Measurements from ENCODE around the gene CEP350.

Gene CEP350

GRCh38 chr1:180103819-180104218 lies 149.2 kb downstream of the CEP350 start:
- no peak for TF ChIP-seq CTCF (conservative IDR thresholded peaks at IDR 0.05; ENCODE audit: low read length)
- DNase-seq (ENCODE audit: low read depth): no peak
- H3K4me3 ChIP-seq (ENCODE audit: low read length): no peak overlapping the region

- DNase-seq (ENCODE audit: low read depth): no peak
- no peak overlapping the region for H3K4me3 ChIP-seq (ENCODE audit: low read length)
- TF ChIP-seq CTCF (conservative IDR thresholded peaks at IDR 0.05; ENCODE audit: low read length): no peak
Observed at GRCh38 chr1:180112091-180112490, 157.5 kb downstream of the CEP350 start.

GRCh38 chr1:180112984-180113647 lies 158.5 kb downstream of the CEP350 start:
- no peak overlapping the region for H3K4me3 ChIP-seq (ENCODE audit: low read length)
- DNase-seq (ENCODE audit: low read depth): peak; percentile 51
- TF ChIP-seq CTCF (conservative IDR thresholded peaks at IDR 0.05; ENCODE audit: low read length): no peak

GRCh38 chr1:180114396-180114945 lies 159.9 kb downstream of the CEP350 start:
- DNase-seq (ENCODE audit: low read depth): no peak
- no peak for TF ChIP-seq CTCF (conservative IDR thresholded peaks at IDR 0.05; ENCODE audit: low read length)
- H3K4me3 ChIP-seq (ENCODE audit: low read length): no peak overlapping the region

- DNase-seq (ENCODE audit: low read depth): no peak
- no peak for TF ChIP-seq CTCF (conservative IDR thresholded peaks at IDR 0.05; ENCODE audit: low read length)
- no peak overlapping the region for H3K4me3 ChIP-seq (ENCODE audit: low read length)
Observed at GRCh38 chr1:180116964-180117763, 162.6 kb downstream of the CEP350 start.

- TF ChIP-seq CTCF (conservative IDR thresholded peaks at IDR 0.05; ENCODE audit: low read length): no peak
- no peak overlapping the region for H3K4me3 ChIP-seq (ENCODE audit: low read length)
- DNase-seq (ENCODE audit: low read depth): peak; percentile 83
Observed at GRCh38 chr1:180117764-180118116, 163.1 kb downstream of the CEP350 start.

GRCh38 chr1:180119837-180120236 lies 165.2 kb downstream of the CEP350 start:
- H3K4me3 ChIP-seq (ENCODE audit: low read length): no peak overlapping the region
- DNase-seq (ENCODE audit: low read depth): no peak
- no peak for TF ChIP-seq CTCF (conservative IDR thresholded peaks at IDR 0.05; ENCODE audit: low read length)
